ENCODE measurements around the gene OCLN. TPM values are rescaled to one million over a fixed set of nuclear protein-coding genes. Genes with fewer than 3 reads are reported as not detected.
"Not testable (repeated sequence)": the region's sequence is repeated elsewhere in the genome, so short reads cannot be mapped to it uniquely, and the experiment has no call there.

Gene OCLN, protein sequence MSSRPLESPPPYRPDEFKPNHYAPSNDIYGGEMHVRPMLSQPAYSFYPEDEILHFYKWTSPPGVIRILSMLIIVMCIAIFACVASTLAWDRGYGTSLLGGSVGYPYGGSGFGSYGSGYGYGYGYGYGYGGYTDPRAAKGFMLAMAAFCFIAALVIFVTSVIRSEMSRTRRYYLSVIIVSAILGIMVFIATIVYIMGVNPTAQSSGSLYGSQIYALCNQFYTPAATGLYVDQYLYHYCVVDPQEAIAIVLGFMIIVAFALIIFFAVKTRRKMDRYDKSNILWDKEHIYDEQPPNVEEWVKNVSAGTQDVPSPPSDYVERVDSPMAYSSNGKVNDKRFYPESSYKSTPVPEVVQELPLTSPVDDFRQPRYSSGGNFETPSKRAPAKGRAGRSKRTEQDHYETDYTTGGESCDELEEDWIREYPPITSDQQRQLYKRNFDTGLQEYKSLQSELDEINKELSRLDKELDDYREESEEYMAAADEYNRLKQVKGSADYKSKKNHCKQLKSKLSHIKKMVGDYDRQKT
- 10 to 100 TPM in 2 of 8 experiments, 1 to 10 TPM in 4, under 1 TPM in 2; 0.85 to 22.8 (median 2.1) TPM for total RNA-seq

DNA sequence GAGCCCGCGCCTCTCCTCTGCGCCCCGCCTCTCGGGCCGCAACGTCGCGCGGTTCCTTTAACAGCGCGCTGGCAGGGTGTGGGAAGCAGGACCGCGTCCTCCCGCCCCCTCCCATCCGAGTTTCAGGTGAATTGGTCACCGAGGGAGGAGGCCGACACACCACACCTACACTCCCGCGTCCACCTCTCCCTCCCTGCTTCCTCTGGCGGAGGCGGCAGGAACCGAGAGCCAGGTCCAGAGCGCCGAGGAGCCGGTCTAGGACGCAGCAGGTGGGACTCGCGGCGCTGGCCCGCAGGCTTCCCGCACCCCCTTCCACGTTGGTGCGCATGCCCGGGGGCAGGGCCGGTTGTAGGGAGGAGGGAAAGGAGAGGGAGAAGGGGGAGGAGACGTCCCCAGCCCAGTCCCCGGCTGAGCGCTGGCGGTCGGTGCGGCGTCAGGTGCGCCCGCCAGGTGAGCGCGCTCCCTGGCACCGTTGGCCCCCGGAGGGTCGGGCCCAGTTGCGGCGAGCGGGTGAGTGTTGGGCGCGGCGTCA is at the start of gene OCLN:
OCLN (plus strand) TSS at position 400 of the 532 bp plus-strand sequence. CDS start 11,455 bp downstream, outside the sequence.
- ATAC-seq (replicated peaks in 6 of 8) = peak; percentile 66 to 96 (median 93)
- no peak within 1 kb of the TSS for H3K27ac ChIP-seq
- peak within 1 kb of the TSS; percentile 37 to 71 (median 69) for H3K4me3 ChIP-seq
- WGBS, 10 experiments = 0% methylated on average over 1 to 9 of the region's 56 CpGs; no CpG with 5 or more reads in 8 of the 10 experiments
- no peaks in the 10 kb centered on the region for H3K4me1 ChIP-seq (replicated peaks in 1 of 2)
- in situ Hi-C loops (cut with MboI; ENCODE audit: low pct_unique_long_range_greater_than_20kb in 2 of 9, low sequenced_read_pairs in 9 of 9, unreplicated experiment in 9 of 9) = no loop called here

DNA sequence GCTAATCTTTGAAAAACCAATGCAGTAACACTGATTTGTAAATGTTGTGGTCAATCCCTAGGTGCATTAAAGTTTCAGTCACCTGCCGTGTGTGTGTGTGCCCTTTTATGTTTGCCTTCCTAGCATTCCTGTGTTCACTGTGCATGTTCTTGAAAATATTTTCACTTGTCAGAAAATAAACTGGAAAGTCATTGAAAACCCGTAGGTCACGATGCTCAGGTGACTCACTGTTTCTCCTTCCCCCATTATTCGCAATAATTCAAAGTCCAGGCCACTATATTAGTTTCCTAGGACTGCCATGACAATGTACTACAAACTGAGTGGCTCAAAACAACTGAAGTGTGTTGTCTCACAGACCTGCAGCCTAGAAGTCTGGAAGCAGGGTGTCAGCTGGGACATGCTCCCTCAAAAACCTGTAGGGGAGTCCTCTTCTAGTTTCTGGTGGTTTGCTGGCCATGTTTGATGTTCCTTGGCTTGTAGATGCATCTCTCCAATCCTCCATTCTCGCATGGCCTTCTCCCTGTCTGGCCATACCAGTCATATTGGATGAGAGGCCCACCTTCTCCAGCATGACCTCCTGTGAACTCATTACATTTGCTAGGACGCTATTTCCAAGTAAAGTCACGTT is 48.3 kb upstream of the OCLN start:
- H3K4me3 ChIP-seq = no peak overlapping the region
- in situ Hi-C loops (cut with MboI; ENCODE audit: low pct_unique_long_range_greater_than_20kb in 2 of 9, low sequenced_read_pairs in 9 of 9, unreplicated experiment in 9 of 9) = no loop called here
- no peak overlapping the region for H3K27ac ChIP-seq
- WGBS, 10 experiments = 55 to 100% (median 89%) methylated on average over 1 to 7 of the region's 7 CpGs
- ATAC-seq (replicated peaks in 6 of 8) = no peak
- H3K4me1 ChIP-seq (replicated peaks in 1 of 2) = no peaks in the 10 kb centered on the region

- Histone ChIP-seq H3K4me3 (no peak overlapping the region), H3K27ac (no peak overlapping the region), H3K4me1 (replicated peaks in 1 of 2) (peaks cover 0 to 4% of the 10 kb centered on the region in 2 donors)
- 46 to 100% (median 84%) methylated on average over 1 to 8 of the region's 8 CpGs; no CpG with 5 or more reads in 1 of the 10 experiments for WGBS, 10 experiments
- ATAC-seq (replicated peaks in 6 of 8) = no peak
- in situ Hi-C loops (cut with MboI; ENCODE audit: low pct_unique_long_range_greater_than_20kb in 2 of 9, low sequenced_read_pairs in 9 of 9, unreplicated experiment in 9 of 9) = no loop called here
Observed at GRCh38 chr5:69449511-69449910, 43.1 kb upstream of the OCLN start.

GRCh38 chr5:69450116-69450515 is 42.5 kb upstream of the OCLN start:
- in situ Hi-C loops (cut with MboI; ENCODE audit: low pct_unique_long_range_greater_than_20kb in 2 of 9, low sequenced_read_pairs in 9 of 9, unreplicated experiment in 9 of 9) = no loop called here
- Histone ChIP-seq H3K4me3 (no peak overlapping the region), H3K27ac (no peak overlapping the region), H3K4me1 (replicated peaks in 1 of 2) (peaks cover 0 to 4% of the 10 kb centered on the region in 2 donors)
- no peak for ATAC-seq (replicated peaks in 6 of 8)
- WGBS, 10 experiments = 50 to 100% (median 100%) methylated on average over 1 of the region's 1 CpG; no CpG with 5 or more reads in 4 of the 10 experiments

DNA sequence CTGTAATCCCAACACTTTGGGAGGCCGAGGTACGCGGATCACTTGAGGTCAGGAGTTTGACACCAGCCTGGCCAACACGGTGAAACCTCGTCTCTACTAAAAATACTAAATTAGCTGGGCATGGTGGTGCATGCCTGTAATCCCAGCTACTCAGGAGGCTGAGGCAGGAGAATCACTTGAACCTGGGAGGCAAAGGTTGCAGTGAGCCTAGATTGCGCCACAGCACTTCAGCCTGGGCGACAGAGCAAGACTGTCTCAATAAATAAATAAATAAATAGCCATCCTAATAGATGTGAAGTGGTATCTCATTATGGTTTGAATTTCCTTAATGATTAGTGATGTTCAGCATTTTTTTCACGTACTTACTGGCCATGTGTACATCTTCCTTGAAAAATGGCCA is 42.1 kb upstream of the OCLN start:
- H3K4me3 ChIP-seq; ATAC-seq (replicated peaks in 6 of 8); H3K4me1 ChIP-seq (replicated peaks in 1 of 2); H3K27ac ChIP-seq; in situ Hi-C loops (cut with MboI; ENCODE audit: low pct_unique_long_range_greater_than_20kb in 2 of 9, low sequenced_read_pairs in 9 of 9, unreplicated experiment in 9 of 9): not testable (repeated sequence)
- 85 to 100% (median 95%) methylated on average over 1 to 7 of the region's 8 CpGs; no CpG with 5 or more reads in 2 of the 10 experiments for WGBS, 10 experiments

DNA sequence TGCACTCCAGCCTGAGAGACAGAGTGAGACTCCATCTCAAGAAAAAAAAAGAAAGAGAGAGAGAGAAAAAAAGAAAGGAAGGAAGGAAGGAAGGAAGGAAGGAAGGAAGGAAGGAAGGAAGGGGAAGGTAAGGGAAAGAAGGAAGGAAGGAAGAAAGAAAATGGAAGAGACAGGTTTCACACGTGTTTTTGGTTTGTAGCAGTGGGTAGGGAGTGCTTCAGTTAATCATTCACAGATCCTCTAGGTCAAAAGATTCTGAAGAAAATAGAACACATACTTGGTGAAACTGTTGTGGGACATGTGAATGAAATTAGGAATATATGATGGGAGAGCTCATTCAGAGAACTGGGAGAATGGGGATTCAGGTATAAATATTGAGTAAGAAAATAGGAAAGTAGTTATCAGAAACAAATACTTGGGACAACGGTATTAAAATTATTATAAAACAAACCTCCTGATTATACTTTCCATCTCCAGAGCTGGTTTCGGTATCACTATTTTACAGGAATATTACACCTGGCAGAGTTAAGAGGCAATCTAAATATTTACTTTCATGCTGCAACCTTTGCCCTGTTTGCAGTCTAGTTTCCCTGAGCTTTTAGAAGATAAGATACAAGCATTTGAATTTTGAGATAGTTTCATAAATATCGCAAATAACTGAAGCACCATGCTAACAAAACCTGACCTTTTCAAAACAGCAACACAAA is 40.5 kb upstream of the OCLN start:
- 50 to 89% (median 80%) methylated on average over 1 to 4 of the region's 4 CpGs for WGBS, 10 experiments
- Histone ChIP-seq H3K4me1 (replicated peaks in 1 of 2) (peaks cover 0 to 4% of the 10 kb centered on the region in 2 donors), H3K4me3 (no peak overlapping the region), H3K27ac (no peak overlapping the region)
- in situ Hi-C loops (cut with MboI; ENCODE audit: low pct_unique_long_range_greater_than_20kb in 2 of 9, low sequenced_read_pairs in 9 of 9, unreplicated experiment in 9 of 9) = no loop called here
- no peak for ATAC-seq (replicated peaks in 6 of 8)

- in situ Hi-C loops (cut with MboI; ENCODE audit: low pct_unique_long_range_greater_than_20kb in 2 of 9, low sequenced_read_pairs in 9 of 9, unreplicated experiment in 9 of 9); H3K27ac ChIP-seq: not testable (repeated sequence)
Observed at GRCh38 chr5:69453487-69453886, 39.1 kb upstream of the OCLN start.

DNA sequence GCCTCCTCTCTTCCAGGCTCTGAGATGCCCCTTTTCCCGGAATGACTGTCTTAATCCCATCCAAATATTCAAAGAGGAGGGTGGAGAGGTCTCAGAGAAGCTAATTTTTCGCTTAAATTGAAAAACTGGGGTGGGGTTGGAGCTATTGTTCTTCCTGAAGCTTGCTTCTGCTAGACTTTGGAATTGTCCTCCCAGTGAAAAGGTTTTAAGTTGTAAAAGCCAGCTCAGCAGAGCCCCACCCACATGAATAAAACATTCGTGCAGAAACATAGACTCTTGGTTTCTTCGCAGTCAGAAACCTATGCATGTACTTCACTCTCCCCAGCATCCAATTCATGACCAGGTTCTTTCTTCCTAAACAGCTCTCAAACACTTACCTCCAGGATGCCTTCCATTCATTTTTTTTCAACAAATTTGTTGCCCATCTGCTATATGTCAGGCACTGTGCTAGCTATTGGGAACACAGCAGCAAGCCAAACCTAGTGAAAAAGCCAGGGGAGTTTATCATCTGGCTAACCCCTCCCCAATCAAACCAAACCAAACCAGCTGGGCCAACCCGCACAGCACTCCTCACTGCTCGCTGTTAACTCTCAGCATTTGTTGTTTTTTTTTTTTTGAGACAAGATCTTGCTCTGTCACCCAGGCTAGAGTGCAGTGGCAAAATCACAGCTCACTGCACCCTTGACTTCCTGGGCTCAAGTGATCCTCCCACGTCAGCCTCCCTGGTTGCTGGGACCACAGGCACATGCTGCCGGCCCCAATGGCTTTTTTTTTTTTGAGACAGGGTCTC is 37.9 kb upstream of the OCLN start:
- ATAC-seq (replicated peaks in 6 of 8) = peak in 7 of 8 experiments; percentile 78 to 97 (median 88)
- in situ Hi-C loops (cut with MboI; ENCODE audit: low pct_unique_long_range_greater_than_20kb in 2 of 9, low sequenced_read_pairs in 9 of 9, unreplicated experiment in 9 of 9) = no loop called here

More at GRCh38 chr5:69453487-69453886, 39.1 kb upstream of the OCLN start:
- H3K4me1 ChIP-seq (replicated peaks in 1 of 2); ATAC-seq (replicated peaks in 6 of 8); H3K4me3 ChIP-seq: not testable (repeated sequence)
- WGBS, 10 experiments = 90 to 100% (median 94%) methylated on average over 1 to 3 of the region's 3 CpGs; no CpG with 5 or more reads in 3 of the 10 experiments

DNA sequence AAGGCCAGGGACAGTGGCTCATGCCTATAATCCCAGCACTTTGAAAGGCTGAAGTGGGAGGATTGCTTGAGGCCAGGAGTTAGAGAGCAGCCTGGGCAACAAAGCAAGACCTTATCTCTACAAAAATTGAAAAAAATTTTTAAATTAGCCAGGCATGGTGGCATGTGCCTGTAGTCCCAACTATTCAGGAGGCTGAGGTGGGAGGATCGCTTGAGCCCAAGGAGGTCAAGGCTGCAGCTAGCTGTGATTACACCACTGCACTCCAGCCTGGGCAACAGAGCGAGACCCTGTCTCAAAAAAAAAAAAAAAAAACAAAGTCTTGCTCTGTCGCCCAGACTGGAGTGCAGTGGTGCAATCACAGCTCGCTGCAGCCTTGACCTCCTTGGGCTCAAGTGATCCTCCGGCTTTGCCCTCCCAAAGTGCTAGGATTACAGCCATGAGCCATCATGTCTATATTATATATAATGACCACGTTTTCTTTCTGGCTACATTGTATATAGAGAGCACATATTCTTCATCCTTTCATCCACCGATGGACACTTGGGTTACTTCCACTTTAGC is 37.1 kb upstream of the OCLN start:
- WGBS, 10 experiments = 60 to 100% (median 94%) methylated on average over 1 to 5 of the region's 7 CpGs; no CpG with 5 or more reads in 3 of the 10 experiments
- H3K27ac ChIP-seq = peak overlapping the region in 1 of 2 donors; percentile 10
- ATAC-seq (replicated peaks in 6 of 8); H3K4me3 ChIP-seq; in situ Hi-C loops (cut with MboI; ENCODE audit: low pct_unique_long_range_greater_than_20kb in 2 of 9, low sequenced_read_pairs in 9 of 9, unreplicated experiment in 9 of 9); H3K4me1 ChIP-seq (replicated peaks in 1 of 2): not testable (repeated sequence)

More for the DNA sequence above, 37.9 kb upstream of the OCLN start:
- Histone ChIP-seq H3K4me1 (replicated peaks in 1 of 2) (peaks cover 0 to 4% of the 10 kb centered on the region in 2 donors), H3K27ac (peak overlapping the region in 1 of 2 donors; percentile 32), H3K4me3 (no peak overlapping the region)
- WGBS, 10 experiments = 3 to 58% (median 31%) methylated on average over 3 to 7 of the region's 8 CpGs; no CpG with 5 or more reads in 3 of the 10 experiments

DNA sequence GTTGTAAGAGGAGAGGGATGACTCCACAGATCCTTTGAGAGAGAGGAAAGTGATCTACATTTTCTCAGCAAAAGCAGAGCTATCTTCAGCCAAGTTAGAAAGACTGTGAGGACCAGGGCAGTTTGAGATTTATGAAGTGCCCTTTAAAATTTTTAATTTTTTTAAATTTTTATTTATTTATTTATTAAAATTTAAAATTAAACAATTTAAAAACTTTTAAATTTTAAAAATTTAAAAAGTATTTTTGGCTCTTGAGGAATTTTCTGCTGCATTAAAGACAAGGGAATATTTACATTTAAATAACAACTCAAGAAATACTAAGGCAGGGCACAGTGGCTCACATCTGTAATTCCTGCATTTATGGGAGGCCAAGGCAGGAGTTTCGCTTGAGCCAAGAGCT is 30.4 kb upstream of the OCLN start:
- H3K27ac ChIP-seq = no peak overlapping the region
- 50 to 100% (median 94%) methylated on average over 1 of the region's 1 CpG; no CpG with 5 or more reads in 2 of the 10 experiments for WGBS, 10 experiments
- no peak overlapping the region for H3K4me3 ChIP-seq
- H3K4me1 ChIP-seq (replicated peaks in 1 of 2) = no peaks in the 10 kb centered on the region
- in situ Hi-C loops (cut with MboI; ENCODE audit: low pct_unique_long_range_greater_than_20kb in 2 of 9, low sequenced_read_pairs in 9 of 9, unreplicated experiment in 9 of 9) = no loop called here
- ATAC-seq (replicated peaks in 6 of 8) = no peak

- H3K4me3 ChIP-seq; ATAC-seq (replicated peaks in 6 of 8); H3K27ac ChIP-seq; H3K4me1 ChIP-seq (replicated peaks in 1 of 2); in situ Hi-C loops (cut with MboI; ENCODE audit: low pct_unique_long_range_greater_than_20kb in 2 of 9, low sequenced_read_pairs in 9 of 9, unreplicated experiment in 9 of 9): not testable (repeated sequence)
- WGBS, 10 experiments = 67 to 100% (median 90%) methylated on average over 1 to 3 of the region's 3 CpGs; no CpG with 5 or more reads in 4 of the 10 experiments
Observed at GRCh38 chr5:69466375-69466774, 26.2 kb upstream of the OCLN start.
